Measurements from ENCODE around the gene CA6.
"Not testable (repeated sequence)": the region's sequence is repeated elsewhere in the genome, so short reads cannot be mapped to it uniquely, and the experiment has no call there.

Gene CA6

DNA sequence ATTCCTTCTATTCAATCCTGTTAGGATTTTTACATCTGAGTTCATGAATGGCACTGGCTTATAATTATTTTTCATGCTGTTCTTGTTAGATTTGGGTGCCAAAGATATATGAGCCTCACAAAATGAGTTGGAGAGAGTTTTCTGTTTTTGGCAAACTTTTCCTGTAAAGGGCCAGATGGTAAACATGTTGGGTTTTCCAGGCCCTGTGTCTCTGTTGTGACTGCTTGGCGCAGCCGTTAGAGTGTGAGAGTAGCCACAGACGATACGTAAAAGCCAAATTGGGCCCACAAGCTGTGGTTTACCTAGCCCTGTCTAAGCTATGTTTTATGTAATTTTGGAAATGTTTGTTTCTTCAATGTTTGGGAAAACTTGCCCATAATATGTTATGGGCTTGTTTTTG lies 15.6 kb upstream of the CA6 start:
- no peak for DNase-seq

DNA sequence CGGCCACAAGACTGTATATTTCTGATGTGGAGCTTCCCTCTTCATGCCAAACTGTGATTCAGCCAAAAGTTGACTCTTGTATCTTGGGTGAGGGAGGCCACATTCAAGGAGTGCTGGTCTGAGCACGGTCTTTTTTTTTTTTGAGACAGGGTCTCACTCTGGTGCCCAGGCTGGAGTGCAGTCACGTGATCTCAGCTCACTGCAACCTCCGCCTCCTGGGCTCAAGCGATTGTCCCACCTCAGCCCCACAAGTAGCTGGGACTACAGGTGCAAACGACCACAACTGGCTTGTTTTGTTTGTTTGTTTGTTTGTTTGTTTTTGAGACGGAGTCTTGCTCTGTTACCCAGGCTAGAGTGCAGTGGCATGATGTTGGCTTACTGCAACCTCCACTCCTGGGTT lies 8.6 kb upstream of the CA6 start:
- DNase-seq, result not testable (repeated sequence)

DNA sequence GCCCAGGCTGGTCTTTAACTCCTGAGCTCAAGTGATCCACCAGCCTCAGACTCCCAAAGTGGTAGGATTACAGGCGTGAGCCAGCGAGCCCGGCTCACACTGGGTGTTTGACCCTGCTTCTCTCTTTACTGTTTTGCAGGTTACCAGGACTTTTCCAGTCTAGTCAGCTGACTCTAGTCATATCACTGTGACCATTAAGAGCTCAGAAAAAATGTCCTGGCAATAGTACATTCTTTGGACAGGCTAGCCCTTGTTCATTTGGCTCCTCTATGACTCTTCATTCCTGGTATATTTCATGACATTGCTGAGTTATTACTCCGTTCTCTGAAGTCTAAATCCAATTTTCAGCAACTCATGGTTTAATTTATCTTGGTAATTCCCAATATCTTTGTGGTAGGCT lies 8.0 kb upstream of the CA6 start:
- no peak for DNase-seq

DNA sequence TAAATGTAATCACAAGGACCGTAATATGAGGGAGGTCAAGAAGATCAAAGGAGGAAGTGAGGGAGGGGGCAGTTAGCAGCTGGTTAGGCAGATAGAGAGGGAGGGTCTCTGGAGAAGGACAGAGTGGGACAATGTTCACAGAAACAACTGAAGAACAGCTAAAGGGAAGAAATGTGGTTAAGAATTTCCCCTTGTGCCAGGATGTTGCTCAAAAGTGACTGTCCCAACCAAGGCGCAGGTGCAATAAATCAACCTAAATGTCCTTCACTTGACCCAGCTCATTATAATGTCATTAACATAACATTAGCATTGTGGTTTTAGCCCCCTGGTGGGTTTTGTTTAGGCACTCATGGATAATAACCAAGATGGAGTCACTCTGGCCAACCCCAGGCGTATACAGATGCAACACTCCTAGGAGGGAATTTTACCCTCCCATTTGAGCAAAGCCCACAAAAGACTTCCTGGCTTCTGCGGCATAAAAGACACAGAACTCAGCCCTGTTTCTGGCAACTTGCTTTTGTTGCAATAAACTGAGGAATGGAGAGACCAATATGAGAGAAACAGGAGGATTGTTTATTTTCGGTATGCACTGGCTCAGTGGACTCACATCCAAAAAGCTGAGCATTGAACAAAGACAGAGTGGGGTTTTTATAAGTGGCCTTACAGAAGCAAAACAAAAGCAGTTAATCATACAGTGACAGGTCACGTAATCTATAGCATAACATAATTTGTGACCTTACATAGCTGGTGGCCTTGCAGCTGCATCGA lies 7.3 kb upstream of the CA6 start:
- DNase-seq, result peak in 1 of 2 experiments; percentile 23

DNA sequence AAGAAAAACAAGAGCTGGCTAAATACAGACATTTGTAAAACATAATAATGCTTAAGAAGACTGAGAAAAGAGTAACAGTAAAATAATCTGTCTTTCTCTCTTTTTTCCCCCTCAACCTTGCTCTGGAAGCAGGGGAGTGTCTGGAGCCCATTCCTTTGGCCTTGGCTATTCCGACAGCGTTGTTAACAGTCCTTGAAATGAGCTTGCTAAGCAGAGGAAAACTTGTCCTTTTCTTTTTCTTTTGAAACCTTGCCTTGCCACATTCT lies 6.7 kb upstream of the CA6 start:
- DNase-seq, result no peak

DNA sequence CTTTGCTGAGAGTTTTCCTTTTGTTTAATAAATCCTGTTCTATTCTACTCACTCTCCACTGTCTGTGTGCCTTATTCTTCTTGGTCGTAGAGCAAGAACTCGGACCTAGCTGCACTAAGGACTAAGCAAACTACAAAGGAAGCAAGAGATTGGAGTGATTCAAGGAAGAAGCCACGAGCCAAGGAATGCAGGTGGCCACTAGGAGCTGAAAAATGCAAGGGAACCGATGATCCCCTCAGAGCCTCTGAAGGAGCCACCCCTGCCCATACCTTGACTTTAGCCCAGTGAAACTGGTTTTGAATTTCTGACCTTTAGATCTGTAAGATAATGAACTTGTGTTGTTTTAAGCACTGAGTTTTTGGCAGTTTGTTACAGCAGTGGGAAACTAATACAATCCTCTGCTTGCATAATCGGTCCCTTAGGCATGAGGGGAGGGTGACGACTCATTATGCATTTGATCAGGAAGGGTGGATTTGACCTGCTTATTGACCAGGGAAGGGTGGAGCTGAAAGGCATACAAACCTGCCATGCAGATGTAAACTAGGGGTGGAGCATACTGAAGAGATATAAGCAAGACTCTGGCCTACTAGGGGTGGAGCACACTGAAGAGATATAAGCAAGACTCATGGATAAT lies 6.2 kb upstream of the CA6 start:
- DNase-seq, result no peak

DNA sequence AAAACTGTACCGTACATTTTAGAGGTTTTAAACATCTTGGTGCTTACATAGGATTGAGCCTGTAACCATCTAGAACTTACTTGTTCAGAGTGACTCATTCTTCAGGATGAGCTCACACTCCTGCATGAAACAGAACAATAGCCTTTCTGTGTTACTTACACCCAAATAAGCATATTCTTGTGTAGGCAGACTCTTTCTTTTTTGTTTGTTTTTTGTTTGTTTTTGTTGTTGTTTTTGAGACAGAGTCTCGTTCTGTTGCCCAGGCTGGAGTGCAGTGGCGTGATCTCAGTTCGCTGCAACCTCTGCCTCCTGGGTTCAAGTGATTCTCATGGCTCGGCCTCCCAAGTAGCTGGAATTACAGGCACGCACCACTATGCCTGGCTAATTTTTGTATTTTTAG lies 3.8 kb upstream of the CA6 start:
- DNase-seq, result no peak

DNA sequence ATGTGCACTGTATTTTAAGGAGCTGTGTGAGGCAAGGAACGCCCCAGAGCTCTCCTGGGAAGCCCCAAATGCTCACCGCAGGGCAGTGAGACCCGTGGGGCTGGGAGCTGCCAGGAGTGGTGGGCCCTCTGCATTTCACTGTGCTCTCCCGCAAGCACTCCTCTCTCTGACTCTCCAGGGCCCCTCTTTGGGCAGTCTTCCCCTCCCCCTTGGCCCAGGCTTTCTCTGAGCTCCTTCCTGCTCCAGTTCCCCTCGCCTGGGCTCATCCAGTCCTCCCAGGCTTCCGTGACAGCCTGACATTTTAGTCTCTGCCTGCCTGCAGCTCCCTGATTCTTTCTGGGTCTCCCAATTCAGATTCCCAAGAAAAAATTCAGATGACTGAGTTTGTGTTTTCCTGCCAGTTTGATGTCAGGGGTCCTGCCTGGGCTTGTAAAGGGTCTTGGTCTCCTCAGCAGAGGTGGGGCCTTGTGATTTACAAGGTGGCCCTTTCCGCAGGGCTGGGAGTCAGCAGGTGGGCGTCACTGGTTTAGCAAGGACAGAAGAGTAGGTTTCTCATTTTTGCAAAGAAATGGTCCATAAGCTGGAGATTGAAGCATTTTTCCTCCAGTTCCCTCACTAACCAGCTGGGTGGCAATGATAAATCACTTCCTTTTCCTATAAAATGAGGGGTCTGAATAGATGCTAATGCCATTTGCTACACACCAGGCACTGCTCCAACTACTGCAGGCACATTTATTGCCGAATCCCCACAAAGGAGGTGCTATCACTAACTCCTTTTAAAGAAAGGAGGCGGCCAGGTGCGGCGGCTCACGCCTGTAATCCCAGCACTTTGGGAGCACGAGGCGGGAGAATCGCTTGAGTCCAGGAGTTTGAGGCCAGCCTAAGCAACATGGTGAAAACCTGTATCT lies 1.9 kb upstream of the CA6 start:
- DNase-seq, result peak; percentile 57 to 74

DNA sequence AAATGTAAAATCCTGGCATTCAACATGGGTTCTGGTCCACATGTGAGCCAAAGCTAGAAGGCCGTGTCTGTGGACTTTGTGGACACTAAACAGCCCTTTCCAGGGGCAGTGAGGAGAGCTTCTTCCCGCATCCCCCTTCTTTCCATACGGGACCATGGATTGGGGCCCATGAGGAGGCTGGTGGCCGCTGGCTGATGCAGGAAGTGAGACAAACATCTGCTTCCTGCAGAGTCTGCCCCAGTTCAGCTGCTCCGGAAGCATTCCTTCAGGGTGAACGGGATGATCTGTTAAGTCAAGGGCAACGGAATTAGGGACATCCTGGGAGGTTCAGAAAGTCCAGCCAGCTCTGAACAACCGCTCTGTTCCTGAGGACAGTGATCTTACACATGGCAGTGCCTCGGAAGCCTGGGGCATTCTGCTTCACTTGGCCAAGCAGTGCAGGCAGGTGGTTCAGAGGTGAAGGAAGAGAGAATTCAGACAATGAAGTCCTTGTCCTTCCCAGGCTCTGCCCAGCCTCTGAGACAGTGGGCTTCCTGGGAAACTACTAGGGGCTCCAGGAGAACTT lies 1.5 kb downstream of the CA6 start:
- no peak for DNase-seq

DNA sequence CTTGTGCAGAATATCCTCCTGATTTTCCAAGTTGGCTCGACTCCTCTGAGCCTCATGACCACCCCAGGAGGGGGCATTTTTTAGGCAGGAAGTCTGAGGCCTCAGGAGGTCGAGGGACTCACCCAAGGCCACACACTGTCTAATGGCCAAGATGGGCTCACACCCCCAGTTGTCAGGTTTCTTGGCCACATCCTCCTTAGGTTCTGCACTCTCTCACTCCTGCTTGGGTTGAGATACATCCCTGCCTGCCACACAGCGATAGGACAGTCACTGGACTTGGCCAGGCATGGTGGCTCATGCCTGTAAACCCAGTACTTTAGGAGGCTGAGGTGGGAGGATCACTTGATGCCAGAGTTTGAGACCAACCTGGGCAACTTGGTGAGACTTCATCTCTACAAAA lies 4.6 kb downstream of the CA6 start:
- no peak for DNase-seq

DNA sequence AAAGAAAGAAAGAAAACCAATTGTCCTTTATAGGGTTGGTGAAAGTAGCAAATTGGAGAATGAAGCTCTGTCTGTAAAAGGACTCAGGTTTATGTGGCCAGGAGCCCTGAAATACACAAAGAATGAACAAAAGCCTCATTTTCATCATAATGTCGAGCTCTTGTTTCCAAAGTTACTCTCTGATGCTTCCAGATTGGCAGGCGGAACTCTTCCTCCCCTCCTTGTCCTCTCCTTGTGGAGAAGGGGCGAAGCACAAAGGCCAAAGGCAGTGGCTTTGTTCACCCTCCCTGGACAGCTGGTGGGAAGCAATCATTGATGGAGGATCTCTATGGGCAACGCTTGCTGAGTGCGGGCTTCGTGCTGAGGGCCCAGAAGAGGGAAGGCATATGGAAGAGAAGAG lies 5.6 kb downstream of the CA6 start:
- DNase-seq, result no peak

DNA sequence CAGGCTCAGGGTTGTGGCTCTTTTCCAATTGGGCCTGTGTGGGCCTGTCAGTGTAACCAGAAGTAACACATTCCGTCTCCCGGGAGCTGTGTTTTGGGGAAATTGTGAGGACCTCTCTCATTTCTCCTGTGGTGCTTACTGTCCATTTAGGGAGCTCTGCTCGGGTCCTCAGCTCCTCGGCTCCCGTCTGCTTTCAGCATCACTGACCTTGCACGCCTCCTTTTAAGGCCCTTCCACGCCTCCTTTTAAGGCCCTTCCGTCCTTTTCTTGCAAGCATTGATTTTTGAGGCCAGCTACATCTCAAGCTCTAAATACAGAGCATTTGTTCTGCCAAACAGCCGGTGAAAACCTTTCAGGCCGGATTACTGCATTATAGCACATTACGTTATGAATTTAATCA lies 9.7 kb downstream of the CA6 start:
- no peak for DNase-seq

DNA sequence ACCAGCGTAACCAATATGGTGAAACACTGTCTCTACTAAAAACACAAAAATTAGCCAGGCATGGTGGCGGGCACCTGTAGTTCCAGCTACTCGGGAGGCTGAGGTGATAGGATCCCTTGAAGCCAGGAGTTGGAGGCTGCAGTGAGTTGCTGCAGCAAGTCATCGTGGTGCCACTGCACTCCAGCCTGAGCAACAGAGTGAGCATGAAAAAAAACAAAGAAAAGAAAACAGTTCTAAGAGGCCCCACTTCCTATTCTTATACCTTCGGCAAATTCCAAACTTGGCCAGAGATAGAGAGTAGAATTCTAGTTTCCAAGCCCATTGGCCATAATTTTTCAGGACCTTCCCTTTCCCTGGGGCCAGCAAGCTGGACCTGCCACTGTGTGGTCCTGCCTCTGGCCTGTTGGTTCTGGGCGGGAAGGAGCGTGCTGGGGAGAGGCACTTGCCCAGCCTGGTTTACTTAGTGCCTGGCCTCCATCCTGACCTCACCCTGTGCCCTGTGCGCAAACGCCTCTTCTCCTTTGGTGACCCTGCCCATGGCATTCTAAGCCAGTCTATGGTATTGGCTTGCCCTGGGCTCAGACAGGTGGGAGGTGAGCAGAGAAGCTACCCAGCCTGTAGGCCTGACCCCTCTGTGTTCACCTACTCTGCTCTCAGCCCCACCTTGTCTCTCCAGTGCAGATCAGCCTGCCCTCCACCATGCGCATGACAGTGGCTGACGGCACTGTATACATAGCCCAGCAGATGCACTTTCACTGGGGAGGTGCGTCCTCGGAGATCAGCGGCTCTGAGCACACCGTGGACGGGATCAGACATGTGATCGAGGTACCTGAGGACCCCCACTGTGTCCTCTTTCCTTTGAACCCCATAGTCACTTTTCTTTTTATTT lies 11.0 kb downstream of the CA6 start:
- DNase-seq, result no peak

DNA sequence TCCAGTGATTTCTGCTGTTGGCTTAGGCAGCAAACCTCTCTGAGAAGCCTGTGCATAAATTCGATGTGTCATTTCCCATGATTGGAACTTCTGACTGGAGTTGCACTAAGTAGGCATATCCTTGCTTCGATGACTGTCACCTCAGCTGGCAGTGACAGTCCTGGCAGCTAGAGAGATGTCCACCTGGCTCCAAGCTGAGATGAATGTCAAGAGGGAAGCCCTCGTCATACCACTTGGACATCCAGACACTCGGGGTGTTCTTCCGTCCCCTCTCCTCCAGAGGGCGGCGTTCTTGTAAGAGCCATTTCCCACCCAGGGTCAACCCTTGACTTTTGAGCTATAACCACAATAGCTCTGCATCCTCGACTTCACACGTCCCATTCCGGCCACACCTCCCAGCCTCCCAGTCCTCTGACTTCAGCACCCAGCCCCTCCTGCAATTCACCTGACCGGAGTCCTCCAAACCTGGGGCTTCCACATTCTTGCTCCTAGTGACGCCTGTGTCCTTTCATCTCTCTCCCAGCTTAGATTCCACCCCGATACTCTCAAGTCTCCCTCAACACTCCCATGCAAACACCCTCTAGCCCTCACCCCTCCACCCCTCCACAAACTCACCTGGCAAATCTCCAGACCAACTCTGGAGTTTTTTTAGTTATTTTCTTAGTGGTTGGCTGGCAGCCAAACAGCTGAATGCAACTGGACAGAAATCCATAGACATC lies 17.3 kb downstream of the CA6 start:
- no peak for DNase-seq

DNA sequence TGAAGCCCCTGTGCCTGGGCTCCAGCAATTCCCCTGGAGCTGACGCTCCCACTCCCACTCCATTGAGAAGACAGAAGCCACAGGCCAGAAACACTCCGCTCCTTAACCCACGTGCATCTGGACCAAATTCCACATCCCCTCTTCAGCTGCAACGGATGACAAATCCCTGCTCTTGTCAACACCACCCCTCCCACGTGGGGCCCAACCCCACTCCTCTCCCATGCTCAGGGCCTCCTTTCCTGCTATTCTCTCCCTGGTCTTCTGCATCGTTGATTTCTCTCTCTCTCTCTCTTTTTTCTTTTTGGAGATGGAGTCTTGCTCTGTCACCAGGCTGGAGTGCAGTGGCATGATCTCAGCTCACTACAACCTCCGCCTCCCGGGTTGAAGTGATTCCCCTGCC lies 18.3 kb downstream of the CA6 start:
- DNase-seq, result no peak

DNA sequence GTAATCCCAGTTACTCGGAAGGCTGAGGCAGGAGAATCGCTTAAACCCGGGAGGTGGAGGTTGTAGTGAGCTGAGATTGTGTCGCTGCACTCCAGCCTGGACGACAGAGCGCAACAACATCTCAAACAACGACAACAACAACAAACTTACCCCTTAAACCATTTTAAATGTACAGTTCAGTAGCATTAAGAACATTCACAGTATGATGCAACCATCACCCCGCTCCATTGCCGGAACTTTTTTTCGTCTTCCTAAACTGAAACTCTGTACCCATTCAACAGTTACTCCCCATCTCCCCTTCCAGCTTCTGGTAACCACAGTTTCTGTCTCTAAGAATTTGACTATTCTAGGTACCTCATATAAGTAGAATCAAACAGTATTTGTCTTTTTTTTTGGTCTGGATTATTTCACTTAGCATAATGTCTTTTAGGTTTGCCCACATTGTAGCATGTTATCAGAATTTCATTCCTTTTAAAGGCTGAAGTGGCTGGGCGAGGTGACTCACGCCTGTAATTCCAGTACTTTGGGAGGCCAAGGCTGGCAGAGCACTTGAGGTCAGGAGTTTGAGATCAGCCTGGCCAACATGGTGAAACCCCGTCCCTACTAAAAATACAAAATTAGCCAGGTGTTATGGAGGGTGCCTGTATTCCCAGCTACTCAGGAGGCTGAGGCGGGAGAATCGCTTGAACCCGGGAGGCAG lies 19.6 kb downstream of the CA6 start:
- DNase-seq, result no peak

DNA sequence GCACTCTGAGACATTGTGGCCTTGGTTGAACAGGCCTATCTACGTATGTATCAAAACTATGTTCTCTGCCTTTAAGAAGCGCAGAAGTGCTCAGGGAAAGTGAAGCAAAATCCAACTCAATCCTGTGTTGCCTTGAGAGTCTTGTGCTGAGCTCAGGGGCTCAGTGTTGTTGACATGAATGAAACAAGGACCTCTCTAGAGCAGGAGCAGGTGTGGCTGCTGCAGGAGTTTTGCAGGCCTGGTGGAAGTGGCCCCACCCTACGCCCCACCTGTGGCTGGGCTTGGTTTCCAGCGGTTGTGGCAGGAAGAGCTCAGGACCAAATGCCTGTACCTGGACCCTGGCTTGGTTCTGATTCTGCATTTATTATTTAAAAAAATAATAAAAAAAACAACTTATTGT lies 20.9 kb downstream of the CA6 start:
- DNase-seq, result no peak

DNA sequence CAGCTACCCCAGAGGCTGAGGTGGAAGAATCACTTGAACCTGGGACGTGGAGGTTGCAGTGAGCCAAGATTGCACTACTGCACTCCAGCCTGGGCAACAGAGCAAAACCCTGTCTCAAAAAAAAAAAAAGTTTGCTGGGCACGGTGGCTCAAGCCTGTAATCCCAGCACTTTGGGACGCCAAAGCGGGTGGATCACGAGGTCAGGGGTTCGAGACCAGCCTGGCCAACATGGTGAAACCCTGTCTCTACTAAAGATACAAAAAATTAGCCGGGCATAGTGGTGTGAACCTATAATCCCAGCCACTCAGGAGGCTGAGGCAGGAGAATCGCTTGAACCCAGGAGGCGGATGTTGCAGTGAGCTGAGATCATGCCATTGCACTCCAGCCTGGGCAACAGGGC lies 23.2 kb downstream of the CA6 start:
- DNase-seq, result not testable (repeated sequence)

DNA sequence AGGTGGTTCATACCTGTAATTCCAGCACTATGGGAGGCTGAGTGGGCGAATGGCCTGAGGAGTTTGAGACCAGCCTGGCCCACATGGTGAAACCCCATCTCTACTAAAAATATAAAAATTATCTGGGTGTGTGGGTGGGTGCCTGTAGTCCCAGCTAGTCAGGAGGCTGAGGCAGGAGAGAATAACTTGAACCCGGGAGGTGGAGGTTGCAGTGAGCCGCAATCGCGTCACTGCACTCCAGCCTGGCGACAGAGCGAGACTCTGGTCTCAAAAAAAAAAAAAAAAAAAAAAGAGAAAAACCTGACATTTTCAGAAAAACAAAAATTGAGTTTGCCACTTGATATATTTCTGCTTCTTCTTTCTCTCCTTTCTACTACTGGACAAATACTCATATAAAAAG lies 24.3 kb downstream of the CA6 start:
- no peak for DNase-seq

DNA sequence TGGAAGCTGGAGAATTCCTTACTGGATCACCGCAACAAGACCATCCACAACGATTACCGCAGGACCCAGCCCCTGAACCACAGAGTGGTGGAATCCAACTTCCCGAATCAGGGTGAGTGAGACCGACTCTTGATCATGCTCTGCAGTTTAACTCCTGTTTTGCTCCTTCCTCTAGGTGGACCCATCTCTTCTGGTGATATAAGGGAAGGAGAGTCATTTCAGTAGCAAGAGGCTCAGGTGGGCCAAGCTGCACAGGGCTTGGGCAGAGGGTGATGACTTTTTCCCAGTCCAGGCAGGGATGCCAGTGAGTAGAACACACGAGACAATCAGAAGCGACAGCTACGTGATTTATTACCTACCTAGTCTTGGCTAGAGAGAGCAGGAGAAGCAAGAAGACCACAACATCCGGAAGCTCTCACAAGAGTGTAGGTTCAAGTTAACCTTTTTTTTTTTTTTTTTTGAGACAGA lies 25.2 kb downstream of the CA6 start:
- DNase-seq, result no peak

DNA sequence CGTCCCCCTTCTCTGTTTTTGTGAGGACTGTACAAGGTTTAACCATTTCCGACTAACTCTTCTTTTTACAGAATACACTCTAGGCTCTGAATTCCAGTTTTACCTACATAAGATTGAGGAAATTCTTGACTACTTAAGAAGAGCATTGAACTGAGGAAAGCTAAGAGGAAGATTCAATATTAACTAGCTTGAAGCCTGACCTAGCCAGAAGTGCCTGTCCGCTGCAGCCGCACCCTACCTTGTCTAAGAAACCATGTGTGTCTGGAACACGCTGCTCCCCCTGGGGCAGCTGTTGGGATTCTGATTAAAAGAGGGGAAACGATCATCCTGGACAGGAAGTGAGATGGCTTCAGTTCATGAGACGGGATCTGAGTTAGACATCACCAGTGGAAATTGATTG lies 28.9 kb downstream of the CA6 start:
- no peak for DNase-seq
